ENCODE results near the gene TNFRSF19. TPM values are rescaled to one million over a fixed set of nuclear protein-coding genes. Genes with fewer than 3 reads are reported as not detected.

The TNFRSF19 gene
- total and polyA plus RNA-seq, 2 of the 13 experiments (the other 11 are each of a cell fraction or from before 2014, with no cell fraction given) = 75.3 to 77.7 TPM

DNA sequence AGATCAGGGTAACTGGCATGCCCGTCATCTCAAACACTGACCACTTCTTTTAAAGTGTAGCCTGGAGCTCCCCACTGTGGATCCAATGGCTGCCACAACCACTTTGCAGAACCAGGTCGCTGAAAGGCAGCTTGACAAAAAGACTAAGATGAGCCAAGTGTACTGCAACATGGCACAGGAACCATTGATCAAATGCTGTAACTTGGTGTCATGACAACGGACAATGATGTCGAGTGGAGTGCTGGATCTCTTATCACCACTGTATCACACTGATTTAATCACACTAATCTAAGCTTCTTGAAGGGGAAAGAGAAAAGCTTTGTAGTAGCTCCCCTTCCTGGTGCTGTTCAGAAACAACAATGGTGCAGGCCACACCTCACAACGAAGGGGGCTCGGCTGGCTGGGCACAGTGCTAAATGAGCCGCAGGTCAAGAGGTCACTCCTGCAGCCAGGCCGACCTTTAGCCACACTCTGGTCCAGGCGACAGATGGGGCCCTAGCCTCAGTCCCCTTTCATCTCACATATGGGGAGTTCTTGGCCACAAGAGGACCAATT lies 2.2 kb upstream of the TNFRSF19 start (continued):
- TF ChIP-seq, protein P1, sequence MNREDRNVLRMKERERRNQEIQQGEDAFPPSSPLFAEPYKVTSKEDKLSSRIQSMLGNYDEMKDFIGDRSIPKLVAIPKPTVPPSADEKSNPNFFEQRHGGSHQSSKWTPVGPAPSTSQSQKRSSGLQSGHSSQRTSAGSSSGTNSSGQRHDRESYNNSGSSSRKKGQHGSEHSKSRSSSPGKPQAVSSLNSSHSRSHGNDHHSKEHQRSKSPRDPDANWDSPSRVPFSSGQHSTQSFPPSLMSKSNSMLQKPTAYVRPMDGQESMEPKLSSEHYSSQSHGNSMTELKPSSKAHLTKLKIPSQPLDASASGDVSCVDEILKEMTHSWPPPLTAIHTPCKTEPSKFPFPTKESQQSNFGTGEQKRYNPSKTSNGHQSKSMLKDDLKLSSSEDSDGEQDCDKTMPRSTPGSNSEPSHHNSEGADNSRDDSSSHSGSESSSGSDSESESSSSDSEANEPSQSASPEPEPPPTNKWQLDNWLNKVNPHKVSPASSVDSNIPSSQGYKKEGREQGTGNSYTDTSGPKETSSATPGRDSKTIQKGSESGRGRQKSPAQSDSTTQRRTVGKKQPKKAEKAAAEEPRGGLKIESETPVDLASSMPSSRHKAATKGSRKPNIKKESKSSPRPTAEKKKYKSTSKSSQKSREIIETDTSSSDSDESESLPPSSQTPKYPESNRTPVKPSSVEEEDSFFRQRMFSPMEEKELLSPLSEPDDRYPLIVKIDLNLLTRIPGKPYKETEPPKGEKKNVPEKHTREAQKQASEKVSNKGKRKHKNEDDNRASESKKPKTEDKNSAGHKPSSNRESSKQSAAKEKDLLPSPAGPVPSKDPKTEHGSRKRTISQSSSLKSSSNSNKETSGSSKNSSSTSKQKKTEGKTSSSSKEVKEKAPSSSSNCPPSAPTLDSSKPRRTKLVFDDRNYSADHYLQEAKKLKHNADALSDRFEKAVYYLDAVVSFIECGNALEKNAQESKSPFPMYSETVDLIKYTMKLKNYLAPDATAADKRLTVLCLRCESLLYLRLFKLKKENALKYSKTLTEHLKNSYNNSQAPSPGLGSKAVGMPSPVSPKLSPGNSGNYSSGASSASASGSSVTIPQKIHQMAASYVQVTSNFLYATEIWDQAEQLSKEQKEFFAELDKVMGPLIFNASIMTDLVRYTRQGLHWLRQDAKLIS (CRISPR knock-in tag; IDR thresholded peaks at IDR 0.05) = no peak
- TF ChIP-seq MYC (CRISPR knock-in tag; IDR thresholded peaks at IDR 0.05; ENCODE audit: borderline replicate concordance) (no peak; the same call in 1 of the 2 replicates), HOXA7 (CRISPR knock-in tag; IDR thresholded peaks at IDR 0.05) (no peak), ZMYM4 (CRISPR knock-in tag; IDR thresholded peaks at IDR 0.05) (peak; percentile 51), ZNF232 (CRISPR knock-in tag; IDR thresholded peaks at IDR 0.05; ENCODE audit: borderline replicate concordance) (no peak), NCOA2 (CRISPR knock-in tag; IDR thresholded peaks at IDR 0.05) (peak; percentile 49; the same call in 1 of the 2 replicates), RFX5 (IDR thresholded peaks at IDR 0.05; ENCODE audit: low read depth, low read length) (no peak), ZNF138 (CRISPR knock-in tag; IDR thresholded peaks at IDR 0.05; ENCODE audit: low read depth) (no peak), FOXK2 (IDR thresholded peaks at IDR 0.05) (no peak), ZFP36 (IDR thresholded peaks at IDR 0.05; ENCODE audit: borderline replicate concordance, low read depth, low read length, partially characterized antibody) (no peak), ZNF7 (CRISPR knock-in tag; IDR thresholded peaks at IDR 0.05) (no peak), KLF11 (CRISPR knock-in tag; IDR thresholded peaks at IDR 0.05) (no peak), ZNF432 (CRISPR knock-in tag; IDR thresholded peaks at IDR 0.05; ENCODE audit: borderline replicate concordance) (no peak), ZNF557 (CRISPR knock-in tag; IDR thresholded peaks at IDR 0.05) (no peak), KDM6A (CRISPR knock-in tag; IDR thresholded peaks at IDR 0.05; ENCODE audit: low read depth) (0 out of 2 replicates have a peak, but pooled peaks have one; percentile 15), ZNF343 (CRISPR knock-in tag; IDR thresholded peaks at IDR 0.05) (no peak)
- TF ChIP-seq, protein P2, sequence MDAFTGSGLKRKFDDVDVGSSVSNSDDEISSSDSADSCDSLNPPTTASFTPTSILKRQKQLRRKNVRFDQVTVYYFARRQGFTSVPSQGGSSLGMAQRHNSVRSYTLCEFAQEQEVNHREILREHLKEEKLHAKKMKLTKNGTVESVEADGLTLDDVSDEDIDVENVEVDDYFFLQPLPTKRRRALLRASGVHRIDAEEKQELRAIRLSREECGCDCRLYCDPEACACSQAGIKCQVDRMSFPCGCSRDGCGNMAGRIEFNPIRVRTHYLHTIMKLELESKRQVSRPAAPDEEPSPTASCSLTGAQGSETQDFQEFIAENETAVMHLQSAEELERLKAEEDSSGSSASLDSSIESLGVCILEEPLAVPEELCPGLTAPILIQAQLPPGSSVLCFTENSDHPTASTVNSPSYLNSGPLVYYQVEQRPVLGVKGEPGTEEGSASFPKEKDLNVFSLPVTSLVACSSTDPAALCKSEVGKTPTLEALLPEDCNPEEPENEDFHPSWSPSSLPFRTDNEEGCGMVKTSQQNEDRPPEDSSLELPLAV (CRISPR knock-in tag; conservative IDR thresholded peaks at IDR 0.05; ENCODE audit: low read depth) = no peak
- TF ChIP-seq, protein P3, sequence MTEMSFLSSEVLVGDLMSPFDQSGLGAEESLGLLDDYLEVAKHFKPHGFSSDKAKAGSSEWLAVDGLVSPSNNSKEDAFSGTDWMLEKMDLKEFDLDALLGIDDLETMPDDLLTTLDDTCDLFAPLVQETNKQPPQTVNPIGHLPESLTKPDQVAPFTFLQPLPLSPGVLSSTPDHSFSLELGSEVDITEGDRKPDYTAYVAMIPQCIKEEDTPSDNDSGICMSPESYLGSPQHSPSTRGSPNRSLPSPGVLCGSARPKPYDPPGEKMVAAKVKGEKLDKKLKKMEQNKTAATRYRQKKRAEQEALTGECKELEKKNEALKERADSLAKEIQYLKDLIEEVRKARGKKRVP (CRISPR knock-in tag; IDR thresholded peaks at IDR 0.05) = no peak
- TF ChIP-seq, protein P4, sequence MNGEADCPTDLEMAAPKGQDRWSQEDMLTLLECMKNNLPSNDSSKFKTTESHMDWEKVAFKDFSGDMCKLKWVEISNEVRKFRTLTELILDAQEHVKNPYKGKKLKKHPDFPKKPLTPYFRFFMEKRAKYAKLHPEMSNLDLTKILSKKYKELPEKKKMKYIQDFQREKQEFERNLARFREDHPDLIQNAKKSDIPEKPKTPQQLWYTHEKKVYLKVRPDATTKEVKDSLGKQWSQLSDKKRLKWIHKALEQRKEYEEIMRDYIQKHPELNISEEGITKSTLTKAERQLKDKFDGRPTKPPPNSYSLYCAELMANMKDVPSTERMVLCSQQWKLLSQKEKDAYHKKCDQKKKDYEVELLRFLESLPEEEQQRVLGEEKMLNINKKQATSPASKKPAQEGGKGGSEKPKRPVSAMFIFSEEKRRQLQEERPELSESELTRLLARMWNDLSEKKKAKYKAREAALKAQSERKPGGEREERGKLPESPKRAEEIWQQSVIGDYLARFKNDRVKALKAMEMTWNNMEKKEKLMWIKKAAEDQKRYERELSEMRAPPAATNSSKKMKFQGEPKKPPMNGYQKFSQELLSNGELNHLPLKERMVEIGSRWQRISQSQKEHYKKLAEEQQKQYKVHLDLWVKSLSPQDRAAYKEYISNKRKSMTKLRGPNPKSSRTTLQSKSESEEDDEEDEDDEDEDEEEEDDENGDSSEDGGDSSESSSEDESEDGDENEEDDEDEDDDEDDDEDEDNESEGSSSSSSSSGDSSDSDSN (CRISPR knock-in tag; IDR thresholded peaks at IDR 0.05) = no peak
- TF ChIP-seq, protein P5, sequence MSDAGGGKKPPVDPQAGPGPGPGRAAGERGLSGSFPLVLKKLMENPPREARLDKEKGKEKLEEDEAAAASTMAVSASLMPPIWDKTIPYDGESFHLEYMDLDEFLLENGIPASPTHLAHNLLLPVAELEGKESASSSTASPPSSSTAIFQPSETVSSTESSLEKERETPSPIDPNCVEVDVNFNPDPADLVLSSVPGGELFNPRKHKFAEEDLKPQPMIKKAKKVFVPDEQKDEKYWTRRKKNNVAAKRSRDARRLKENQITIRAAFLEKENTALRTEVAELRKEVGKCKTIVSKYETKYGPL (CRISPR knock-in tag; IDR thresholded peaks at IDR 0.05) = no peak
- TF ChIP-seq, protein P6, sequence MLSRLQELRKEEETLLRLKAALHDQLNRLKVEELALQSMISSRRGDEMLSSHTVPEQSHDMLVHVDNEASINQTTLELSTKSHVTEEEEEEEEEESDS (CRISPR knock-in tag; IDR thresholded peaks at IDR 0.05; ENCODE audit: borderline replicate concordance) = no peak
